Prostate gland (tissue), 2 donors: ENCODE data around the gene YIF1A.

Source experiments
- POLR2AphosphoS5 ChIP-seq: sonication (generic); formaldehyde crosslinking; IDR thresholded peaks from one replicate; pipeline ENCODE4 v1.6.1; 2017; ENCODE audit warnings: antibody characterized with exemption
- TF ChIP-seq, protein P1 (sequence below), 4 experiments: fragments of 200-600 bp in 2 of 4; fragments of 450-650 bp in 2 of 4; sonication (generic) in 2 of 4; IDR thresholded peaks; 1 replicate in 3 of 4; 2 replicates in 1 of 4; pipeline ENCODE4 v1.5.1; 2016 to 2019; ENCODE audit warnings: antibody characterized with exemption in 4 of 4, mild to moderate bottlenecking in 2 of 4, moderate library complexity in 2 of 4

GRCh38 chr11:66330931-66331330 lies 42.0 kb upstream of the YIF1A start:
- TF ChIP-seq, protein P1, sequence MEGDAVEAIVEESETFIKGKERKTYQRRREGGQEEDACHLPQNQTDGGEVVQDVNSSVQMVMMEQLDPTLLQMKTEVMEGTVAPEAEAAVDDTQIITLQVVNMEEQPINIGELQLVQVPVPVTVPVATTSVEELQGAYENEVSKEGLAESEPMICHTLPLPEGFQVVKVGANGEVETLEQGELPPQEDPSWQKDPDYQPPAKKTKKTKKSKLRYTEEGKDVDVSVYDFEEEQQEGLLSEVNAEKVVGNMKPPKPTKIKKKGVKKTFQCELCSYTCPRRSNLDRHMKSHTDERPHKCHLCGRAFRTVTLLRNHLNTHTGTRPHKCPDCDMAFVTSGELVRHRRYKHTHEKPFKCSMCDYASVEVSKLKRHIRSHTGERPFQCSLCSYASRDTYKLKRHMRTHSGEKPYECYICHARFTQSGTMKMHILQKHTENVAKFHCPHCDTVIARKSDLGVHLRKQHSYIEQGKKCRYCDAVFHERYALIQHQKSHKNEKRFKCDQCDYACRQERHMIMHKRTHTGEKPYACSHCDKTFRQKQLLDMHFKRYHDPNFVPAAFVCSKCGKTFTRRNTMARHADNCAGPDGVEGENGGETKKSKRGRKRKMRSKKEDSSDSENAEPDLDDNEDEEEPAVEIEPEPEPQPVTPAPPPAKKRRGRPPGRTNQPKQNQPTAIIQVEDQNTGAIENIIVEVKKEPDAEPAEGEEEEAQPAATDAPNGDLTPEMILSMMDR (IDR thresholded peaks at IDR 0.05) = no peak
- TF ChIP-seq POLR2AphosphoS5 = no peak
